HG03558 (cell line): ENCODE measurements around the gene HLCS.

Source experiments
- ATAC-seq: cut with Tn5 transposase; IDR thresholded peaks from one replicate; pipeline ENCODE4 v1.9.1; 2021; ENCODE audit warnings: moderate number of reproducible peaks; ENCODE audit not compliant: unreplicated experiment; ENCODE audit errors: extremely low read depth

HLCS gene

GRCh38 chr21:36856643-36857042, 109.8 kb downstream of the HLCS start:
- no peak for ATAC-seq

- no peak for ATAC-seq
Observed at GRCh38 chr21:36854391-36854790, 112.1 kb downstream of the HLCS start.

- ATAC-seq, result no peak
Observed at GRCh38 chr21:36852864-36853263, 113.6 kb downstream of the HLCS start.

- no peak for ATAC-seq
Observed at GRCh38 chr21:36852293-36852692, 114.2 kb downstream of the HLCS start.

- no peak for ATAC-seq
Observed at GRCh38 chr21:36851121-36851520, 115.3 kb downstream of the HLCS start.

GRCh38 chr21:36850372-36850771, 116.1 kb downstream of the HLCS start:
- ATAC-seq, result no peak

GRCh38 chr21:36849461-36850105, 116.9 kb downstream of the HLCS start:
- no peak for ATAC-seq

GRCh38 chr21:36848730-36849274, 117.7 kb downstream of the HLCS start:
- no peak for ATAC-seq

GRCh38 chr21:36847189-36847588, 119.3 kb downstream of the HLCS start:
- ATAC-seq, result no peak

- ATAC-seq, result no peak
Observed at GRCh38 chr21:36846631-36847030, 119.8 kb downstream of the HLCS start.

- no peak for ATAC-seq
Observed at GRCh38 chr21:36845790-36846189, 120.7 kb downstream of the HLCS start.

GRCh38 chr21:36845070-36845469, 121.4 kb downstream of the HLCS start:
- no peak for ATAC-seq

- no peak for ATAC-seq
Observed at GRCh38 chr21:36841866-36842265, 124.6 kb downstream of the HLCS start.

- ATAC-seq, result no peak
Observed at GRCh38 chr21:36839735-36840134, 126.7 kb downstream of the HLCS start.

GRCh38 chr21:36839123-36839522, 127.3 kb downstream of the HLCS start:
- no peak for ATAC-seq

GRCh38 chr21:36835383-36835795, 131.1 kb downstream of the HLCS start:
- ATAC-seq, result no peak

- no peak for ATAC-seq
Observed at GRCh38 chr21:36834192-36834591, 132.3 kb downstream of the HLCS start.

- ATAC-seq, result no peak
Observed at GRCh38 chr21:36830100-36830499, 136.4 kb downstream of the HLCS start.

- no peak for ATAC-seq
Observed at GRCh38 chr21:36828891-36829515, 137.5 kb downstream of the HLCS start.

GRCh38 chr21:36828208-36828607, 138.3 kb downstream of the HLCS start:
- ATAC-seq, result no peak

GRCh38 chr21:36825658-36826057, 140.8 kb downstream of the HLCS start:
- ATAC-seq, result no peak

- no peak for ATAC-seq
Observed at GRCh38 chr21:36821032-36821299, 145.5 kb downstream of the HLCS start.
